8988T (cell line): ENCODE data around the gene POLR1C.
"Not testable (repeated sequence)": the region's sequence is repeated elsewhere in the genome, so short reads cannot be mapped to it uniquely, and the experiment has no call there.

Experiments
- DNase-seq: peaks from one replicate; pipeline ENCODE4 v3.0.0; 2011

Gene POLR1C

GRCh38 chr6:43516697-43517504 lies at the start of gene POLR1C, which contains the start of gene YIPF3:
Gene POLR1C, plus strand, starts transcription at chr6:43517089. Its CDS starts 21 bp downstream, at chr6:43517110.
Gene YIPF3, minus strand, starts transcription at chr6:43516926. Its CDS starts 119 bp downstream, at chr6:43516807.
- DNase-seq, result peak; percentile 87

GRCh38 chr6:43467265-43467664 lies 49.6 kb upstream of the POLR1C start:
- DNase-seq, result not testable (repeated sequence)

GRCh38 chr6:43467752-43468151 lies 49.1 kb upstream of the POLR1C start:
- DNase-seq, result no peak

- no peak for DNase-seq
These were observed 48.6 kb upstream of the POLR1C start for GRCh38 chr6:43468240-43468639.

GRCh38 chr6:43468748-43469681 lies 47.9 kb upstream of the POLR1C start:
- DNase-seq, result no peak

GRCh38 chr6:43469947-43470346 lies 46.9 kb upstream of the POLR1C start:
- DNase-seq, result no peak

GRCh38 chr6:43471399-43471798 lies 45.5 kb upstream of the POLR1C start:
- DNase-seq, result no peak

- no peak for DNase-seq
These were observed 44.4 kb upstream of the POLR1C start for GRCh38 chr6:43472515-43472914.

- DNase-seq, result no peak
These were observed 41.4 kb upstream of the POLR1C start for GRCh38 chr6:43475516-43475915.

GRCh38 chr6:43476746-43477145 lies 40.1 kb upstream of the POLR1C start:
- DNase-seq, result no peak

- peak; percentile 87 for DNase-seq
These were observed 39.5 kb upstream of the POLR1C start, which contains the start of gene TJAP1 for GRCh38 chr6:43477235-43478007. Gene TJAP1, plus strand, starts transcription at chr6:43477570. Its CDS starts 21,432 bp downstream, at chr6:43499002.

GRCh38 chr6:43478008-43478372 lies 38.9 kb upstream of the POLR1C start:
- no peak for DNase-seq

- DNase-seq, result no peak
These were observed 35.8 kb upstream of the POLR1C start for GRCh38 chr6:43481075-43481474.

GRCh38 chr6:43481591-43482236 lies 35.2 kb upstream of the POLR1C start:
- DNase-seq, result no peak

- DNase-seq, result no peak
These were observed 28.1 kb upstream of the POLR1C start for GRCh38 chr6:43488667-43489276.

- no peak for DNase-seq
These were observed 27.4 kb upstream of the POLR1C start for GRCh38 chr6:43489277-43490072.

GRCh38 chr6:43490523-43490939 lies 26.4 kb upstream of the POLR1C start:
- no peak for DNase-seq

- DNase-seq, result no peak
These were observed 24.9 kb upstream of the POLR1C start for GRCh38 chr6:43491750-43492661.

GRCh38 chr6:43492673-43493072 lies 24.2 kb upstream of the POLR1C start:
- no peak for DNase-seq

- no peak for DNase-seq
These were observed 23.7 kb upstream of the POLR1C start for GRCh38 chr6:43493230-43493629.
